Glutamatergic neuron (in vitro differentiated cells): ENCODE data around the gene SFN. TPM values are rescaled to one million over a fixed set of nuclear protein-coding genes. Genes with fewer than 3 reads are reported as not detected.

Source experiments
- DNase-seq: peaks from one replicate; pipeline ENCODE4 v3.0.0; 2022
- H3K27ac Mint-ChIP-seq: one replicate; pipeline ENCODE4 v1.8.0; 2020; ENCODE audit warnings: mild to moderate bottlenecking, mixed read lengths, inconsistent platforms; ENCODE audit not compliant: unreplicated experiment
- H3K27me3 Mint-ChIP-seq: one replicate; pipeline ENCODE4 v1.8.0; 2020; ENCODE audit warnings: mild to moderate bottlenecking, moderate library complexity, mixed read lengths, inconsistent platforms; ENCODE audit not compliant: unreplicated experiment
- H3K36me3 Mint-ChIP-seq: one replicate; pipeline ENCODE4 v1.8.0; 2020; ENCODE audit warnings: mild to moderate bottlenecking, mixed read lengths, inconsistent platforms; ENCODE audit not compliant: unreplicated experiment
- H3K4me1 Mint-ChIP-seq: one replicate; pipeline ENCODE4 v1.8.0; 2020; ENCODE audit warnings: mild to moderate bottlenecking, low read depth, mixed read lengths, inconsistent platforms; ENCODE audit not compliant: unreplicated experiment
- H3K4me3 Mint-ChIP-seq: one replicate; pipeline ENCODE4 v1.8.0; 2020; ENCODE audit warnings: mild to moderate bottlenecking, mixed read lengths, inconsistent platforms; ENCODE audit not compliant: unreplicated experiment
- H3K9me3 Mint-ChIP-seq: one replicate; pipeline ENCODE4 v1.8.0; 2020; ENCODE audit warnings: mild to moderate bottlenecking, moderate library complexity, mixed read lengths, inconsistent platforms; ENCODE audit not compliant: unreplicated experiment
- total RNA-seq: library from RNA; stranded (reverse); fragmentation: NEBNext Ultra II Directional; extraction: Animal tissue kit (Norgen Biotek cat#: 25700); gene quantifications from one replicate; pipeline ENCODE4 v1.2.1, GENCODE V29; 2021; ENCODE audit not compliant: unreplicated experiment
- TF ChIP-seq, protein P1 (sequence below): fragments of 200-600 bp; sonication (generic); IDR thresholded peaks from one replicate; pipeline ENCODE4 v1.5.0; 2021; ENCODE audit not compliant: partially characterized antibody, unreplicated experiment

Gene SFN
- total RNA-seq, 1 donor from 2014 or later: 0.42 TPM

DNA sequence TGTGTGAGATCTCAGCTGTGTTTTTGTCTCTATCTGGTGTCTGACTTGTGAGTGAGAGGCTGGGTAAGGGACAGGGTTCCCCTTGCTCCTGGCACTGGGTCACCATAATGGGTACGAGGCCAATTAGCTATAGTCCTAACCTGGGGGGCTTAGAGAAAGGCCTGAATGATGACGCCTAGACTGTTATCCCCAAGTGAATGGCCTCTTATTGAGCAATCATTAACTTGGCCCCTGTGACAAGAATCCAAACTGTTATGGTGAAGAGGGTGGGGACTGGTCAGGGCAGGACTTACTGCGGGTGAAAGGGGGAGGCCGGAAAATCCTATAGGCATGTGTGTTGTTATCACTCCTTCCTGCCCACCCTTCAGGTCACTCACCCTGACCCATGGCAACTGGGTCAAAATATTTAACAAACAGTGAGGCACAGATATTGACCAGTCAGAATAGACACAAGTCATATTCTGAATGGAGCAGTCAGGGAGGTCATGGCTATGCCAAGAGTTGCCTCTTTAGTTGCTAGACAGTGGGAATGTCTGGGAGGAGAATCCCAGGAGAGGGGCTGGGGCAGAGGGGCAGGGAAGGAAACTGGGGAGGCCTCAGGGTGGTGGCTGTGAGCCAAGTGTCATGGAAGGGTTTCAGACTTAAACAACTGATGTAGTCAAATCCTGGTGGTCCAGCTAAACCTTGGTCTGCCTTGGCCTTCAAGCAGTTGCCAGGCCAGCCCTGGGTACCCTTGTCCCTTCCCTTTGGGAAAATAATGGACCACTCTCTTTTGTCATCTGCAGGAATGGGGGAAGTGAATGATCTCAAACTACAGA lies 47.6 kb downstream of the SFN start:
- H3K27ac Mint-ChIP-seq: no peak overlapping the region

DNA sequence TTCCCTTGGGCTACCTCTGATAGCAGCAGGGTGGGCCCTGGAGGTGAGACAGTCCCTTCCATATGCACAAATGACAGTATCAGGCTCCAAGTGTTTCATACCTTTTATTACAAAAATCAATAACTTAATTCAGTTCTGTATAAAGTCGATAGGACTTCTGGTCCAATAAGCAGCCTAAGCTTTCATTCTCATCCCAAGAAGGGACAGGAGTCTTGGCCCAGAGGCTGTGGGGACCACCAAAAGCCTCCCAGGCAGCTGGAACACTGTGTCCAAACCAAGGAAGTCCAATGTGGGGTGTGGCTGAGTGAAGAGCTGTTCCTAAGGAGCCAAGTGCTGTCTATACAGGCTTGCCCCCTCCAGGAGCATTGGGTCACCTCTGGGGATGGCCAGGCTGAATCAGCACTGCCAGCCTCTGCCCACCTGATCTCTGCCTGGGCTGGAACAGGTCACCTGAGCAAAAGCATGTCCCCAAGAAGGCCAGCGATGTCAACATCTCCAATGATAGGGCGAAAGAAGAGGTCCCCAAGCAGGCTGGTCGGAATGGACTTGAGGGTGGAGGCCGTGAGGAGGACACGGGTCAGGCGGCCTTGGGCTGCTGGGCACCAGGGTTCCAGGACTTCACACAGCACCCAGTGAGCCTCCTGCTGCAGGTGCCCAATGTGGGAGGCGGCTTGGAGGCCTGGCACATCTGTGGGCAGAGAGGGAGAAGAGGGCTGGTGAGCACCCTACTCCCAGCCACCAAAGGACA lies 48.6 kb downstream of the SFN start:
- H3K27me3 Mint-ChIP-seq: peaks cover 4% of the 10 kb centered on the region
- H3K27ac Mint-ChIP-seq: no peak overlapping the region
- TF ChIP-seq, protein P1, sequence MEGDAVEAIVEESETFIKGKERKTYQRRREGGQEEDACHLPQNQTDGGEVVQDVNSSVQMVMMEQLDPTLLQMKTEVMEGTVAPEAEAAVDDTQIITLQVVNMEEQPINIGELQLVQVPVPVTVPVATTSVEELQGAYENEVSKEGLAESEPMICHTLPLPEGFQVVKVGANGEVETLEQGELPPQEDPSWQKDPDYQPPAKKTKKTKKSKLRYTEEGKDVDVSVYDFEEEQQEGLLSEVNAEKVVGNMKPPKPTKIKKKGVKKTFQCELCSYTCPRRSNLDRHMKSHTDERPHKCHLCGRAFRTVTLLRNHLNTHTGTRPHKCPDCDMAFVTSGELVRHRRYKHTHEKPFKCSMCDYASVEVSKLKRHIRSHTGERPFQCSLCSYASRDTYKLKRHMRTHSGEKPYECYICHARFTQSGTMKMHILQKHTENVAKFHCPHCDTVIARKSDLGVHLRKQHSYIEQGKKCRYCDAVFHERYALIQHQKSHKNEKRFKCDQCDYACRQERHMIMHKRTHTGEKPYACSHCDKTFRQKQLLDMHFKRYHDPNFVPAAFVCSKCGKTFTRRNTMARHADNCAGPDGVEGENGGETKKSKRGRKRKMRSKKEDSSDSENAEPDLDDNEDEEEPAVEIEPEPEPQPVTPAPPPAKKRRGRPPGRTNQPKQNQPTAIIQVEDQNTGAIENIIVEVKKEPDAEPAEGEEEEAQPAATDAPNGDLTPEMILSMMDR: no peak
- no peak for DNase-seq
- H3K4me3 Mint-ChIP-seq: no peak overlapping the region
- H3K36me3 Mint-ChIP-seq: no peaks in the 10 kb centered on the region
- peaks cover 10% of the 10 kb centered on the region for H3K4me1 Mint-ChIP-seq
- H3K9me3 Mint-ChIP-seq: no peaks in the 10 kb centered on the region

More for the DNA sequence above, 47.6 kb downstream of the SFN start:
- TF ChIP-seq, protein P1: no peak
- Mint-ChIP-seq H3K4me1 (peaks cover 10% of the 10 kb centered on the region), H3K27me3 (peaks cover 4% of the 10 kb centered on the region), H3K4me3 (no peak overlapping the region), H3K36me3 (no peaks in the 10 kb centered on the region), H3K9me3 (no peaks in the 10 kb centered on the region)
- no peak for DNase-seq

DNA sequence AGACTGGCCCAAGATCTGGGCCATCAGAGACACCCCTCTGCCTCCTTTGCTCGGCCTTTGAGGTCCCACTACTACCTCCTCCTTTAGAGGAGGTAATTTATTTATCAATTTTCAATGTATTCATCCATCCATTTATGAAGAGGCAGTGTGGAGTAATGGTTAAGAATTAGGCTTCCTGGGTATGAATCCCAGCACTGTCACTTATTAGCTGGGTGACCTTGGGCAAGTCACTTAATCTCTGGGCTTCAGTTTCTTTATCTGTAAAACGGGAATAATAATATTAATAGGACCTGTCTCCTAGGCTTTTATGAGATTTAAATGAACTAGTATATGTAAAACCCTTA lies 49.2 kb downstream of the SFN start:
- Mint-ChIP-seq H3K27ac (no peak overlapping the region), H3K4me1 (peaks cover 7% of the 10 kb centered on the region), H3K4me3 (no peak overlapping the region), H3K27me3 (peaks cover 4% of the 10 kb centered on the region), H3K36me3 (no peaks in the 10 kb centered on the region), H3K9me3 (no peaks in the 10 kb centered on the region)
- TF ChIP-seq, protein P1: no peak
- no peak for DNase-seq

DNA sequence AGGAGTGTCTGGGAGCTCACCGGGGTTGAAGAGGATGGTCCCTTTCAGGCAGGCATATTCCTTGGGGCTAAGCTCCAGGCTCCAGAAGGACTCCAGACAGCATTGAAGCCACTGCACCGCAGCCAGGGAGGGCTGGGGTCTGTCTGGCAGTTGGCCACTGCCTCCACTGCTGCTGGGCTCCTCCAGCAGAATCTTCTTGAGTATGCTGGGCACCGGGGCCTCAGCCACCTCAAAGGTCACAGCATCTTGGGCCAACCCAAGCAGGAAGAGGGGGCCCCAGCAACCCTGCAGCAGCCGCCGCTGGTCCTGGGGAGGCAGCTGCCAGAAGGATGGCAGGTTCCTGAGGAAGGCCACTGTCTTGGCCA lies 50.4 kb downstream of the SFN start:
- Mint-ChIP-seq H3K4me3 (no peak overlapping the region), H3K36me3 (no peaks in the 10 kb centered on the region), H3K9me3 (no peaks in the 10 kb centered on the region), H3K27me3 (peaks cover 4% of the 10 kb centered on the region), H3K4me1 (peaks cover 4% of the 10 kb centered on the region), H3K27ac (no peak overlapping the region)
- TF ChIP-seq, protein P1: no peak
- DNase-seq: no peak

Other genes starting within 250 kb of the SFN start
- 187 TPM for gene ARID1A, start 167.1 kb upstream of the SFN start, total RNA-seq
- 6.7 TPM for gene PIGV, start 75.2 kb upstream of the SFN start, total RNA-seq
- 52.6 TPM for gene ZDHHC18, start 36.5 kb upstream of the SFN start, total RNA-seq
- gene GPN2, start 27.1 kb downstream of the SFN start, total RNA-seq: 21.4 TPM
- 17.3 TPM for gene GPATCH3, start 37.3 kb downstream of the SFN start, total RNA-seq
- not detected for gene NR0B2, start 50.8 kb downstream of the SFN start, total RNA-seq
- gene NUDC, start 58.6 kb downstream of the SFN start, total RNA-seq: 53.2 TPM
- 1.2 TPM for gene KDF1, start 97.3 kb downstream of the SFN start, total RNA-seq
- gene TRNP1, start 130.5 kb downstream of the SFN start, total RNA-seq: 13.9 TPM
- gene TENT5B, start 149.7 kb downstream of the SFN start, total RNA-seq: 1.5 TPM